GM12892 (cell line): ENCODE data around the gene PEX5.

Experiments
- POLR2A ChIP-seq: IDR thresholded peaks from 2 replicates; pipeline ENCODE4 v1.6.1; 2011; ENCODE audit warnings: low read depth, low read length, control low read depth
- POLR2AphosphoS5 ChIP-seq: IDR thresholded peaks from 2 replicates; pipeline ENCODE4 v1.6.1; 2011; ENCODE audit warnings: low read depth, low read length, control low read depth

DNA sequence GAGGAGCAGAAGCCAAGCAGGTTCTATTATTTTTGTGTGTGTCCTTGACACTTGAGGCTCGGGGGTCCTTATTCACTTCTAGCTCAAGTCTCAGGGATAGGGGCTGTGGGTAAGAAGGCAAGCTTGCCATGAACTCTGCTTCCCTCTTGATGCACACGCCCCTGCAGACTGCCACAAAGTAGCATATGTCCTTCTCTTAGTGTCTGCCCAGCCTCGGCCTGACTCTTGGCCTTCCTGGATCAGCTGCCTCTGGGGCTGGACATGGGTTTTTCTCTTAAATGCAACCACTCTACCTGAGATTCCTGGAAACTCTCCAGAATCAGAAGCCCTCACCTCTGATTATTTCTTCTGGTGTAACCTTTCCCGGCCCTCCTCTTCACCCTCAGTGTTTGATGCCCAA lies 28.2 kb upstream of the PEX5 start:
- no peak for TF ChIP-seq POLR2AphosphoS5
- TF ChIP-seq POLR2A: no peak
